GM19099 (cell line): Measurements from ENCODE around the gene AHCY.

Experiments
- POLR2A ChIP-seq: IDR thresholded peaks from 3 replicates; pipeline ENCODE4 v1.6.1; 2011; ENCODE audit warnings: low read depth; ENCODE audit not compliant: insufficient read length; ENCODE audit errors: extremely low read depth

AHCY gene

GRCh38 chr20:34274694-34275093, 28.5 kb downstream of the AHCY start:
- TF ChIP-seq POLR2A = no peak

- no peak for TF ChIP-seq POLR2A
Observed at GRCh38 chr20:34271956-34272355, 31.2 kb downstream of the AHCY start.

- TF ChIP-seq POLR2A = no peak
Observed at GRCh38 chr20:34269996-34270627, 33.0 kb downstream of the AHCY start.

GRCh38 chr20:34268851-34269636, 34.1 kb downstream of the AHCY start:
- no peak for TF ChIP-seq POLR2A

- TF ChIP-seq POLR2A = no peak
Observed at GRCh38 chr20:34268145-34268544, 35.0 kb downstream of the AHCY start.

- TF ChIP-seq POLR2A = no peak
Observed at GRCh38 chr20:34264141-34264540, 39.0 kb downstream of the AHCY start.

GRCh38 chr20:34262488-34263288, 40.5 kb downstream of the AHCY start:
- no peak for TF ChIP-seq POLR2A

GRCh38 chr20:34260208-34260942, 42.8 kb downstream of the AHCY start:
- TF ChIP-seq POLR2A = no peak

- TF ChIP-seq POLR2A = no peak
Observed at GRCh38 chr20:34256629-34257124, 46.5 kb downstream of the AHCY start.

- TF ChIP-seq POLR2A = no peak
Observed at GRCh38 chr20:34254979-34255378, 48.2 kb downstream of the AHCY start.

- no peak for TF ChIP-seq POLR2A
Observed at GRCh38 chr20:34251619-34252018, 51.5 kb downstream of the AHCY start.

GRCh38 chr20:34250005-34250404, 53.1 kb downstream of the AHCY start:
- TF ChIP-seq POLR2A = no peak

GRCh38 chr20:34249291-34249690, 53.9 kb downstream of the AHCY start:
- no peak for TF ChIP-seq POLR2A

GRCh38 chr20:34246126-34246626, 57.0 kb downstream of the AHCY start:
- no peak for TF ChIP-seq POLR2A

- no peak for TF ChIP-seq POLR2A
Observed at GRCh38 chr20:34243377-34243776, 59.8 kb downstream of the AHCY start.
